ENCODE results near the gene KCNN2.

KCNN2 gene

GRCh38 chr5:114419067-114419388, 57.2 kb downstream of the KCNN2 start:
- no peak for TF ChIP-seq ZNF37A (tag by site-specific recombination; IDR thresholded peaks at IDR 0.05)
- TF ChIP-seq PATZ1 (tag by site-specific recombination; IDR thresholded peaks at IDR 0.05): no peak
- TF ChIP-seq ZNF10 (tag by site-specific recombination; IDR thresholded peaks at IDR 0.05): no peak
- TF ChIP-seq ZNF426 (tag by site-specific recombination; IDR thresholded peaks at IDR 0.05): no peak
- no peak for TF ChIP-seq KLF7 (tag by site-specific recombination; IDR thresholded peaks at IDR 0.05; ENCODE audit: borderline replicate concordance)
- TF ChIP-seq ZNF701 (tag by site-specific recombination; IDR thresholded peaks at IDR 0.05): no peak
- no peak for TF ChIP-seq ZNF670 (tag by site-specific recombination; IDR thresholded peaks at IDR 0.05; ENCODE audit: low read depth)
- TF ChIP-seq ZNF707 (tag by site-specific recombination; IDR thresholded peaks at IDR 0.05): no peak
- TF ChIP-seq ELK4 (IDR thresholded peaks at IDR 0.05; ENCODE audit: borderline replicate concordance, low read depth, low read length): no peak
- TF ChIP-seq ZNF837 (tag by site-specific recombination; IDR thresholded peaks at IDR 0.05): no peak
- TF ChIP-seq ZNF555 (tag by site-specific recombination; conservative IDR thresholded peaks at IDR 0.05): no peak
- no peak for TF ChIP-seq ZNF174 (tag by site-specific recombination; IDR thresholded peaks at IDR 0.05)
- TF ChIP-seq ZBTB6 (tag by site-specific recombination; IDR thresholded peaks at IDR 0.05): no peak
- TF ChIP-seq ZNF513 (tag by site-specific recombination; IDR thresholded peaks at IDR 0.05): no peak
- no peaks in the 10 kb centered on the region for H3K36me3 ChIP-seq (ENCODE audit: control insufficient read depth in 2 of 2, insufficient read depth in 1 of 2, low read length in 2 of 2)
- H3K9me3 ChIP-seq (ENCODE audit: control insufficient read depth, insufficient read depth, low read depth, low read length): no peaks in the 10 kb centered on the region
- ChIA-PET CTCF (no interaction called here), POLR2A (no interaction called here)
- no peaks in the 10 kb centered on the region for H3K4me1 ChIP-seq (ENCODE audit: control insufficient read depth, insufficient read depth, low read length)
- H3K4me3 ChIP-seq (ENCODE audit: low read depth, low read length): no peak overlapping the region
- H3K27ac ChIP-seq (ENCODE audit: extremely low read depth, low read depth, low read length): no peak overlapping the region

GRCh38 chr5:114419959-114420358, 58.1 kb downstream of the KCNN2 start:
- Histone ChIP-seq H3K4me3 (ENCODE audit: low read depth, low read length) (no peak overlapping the region), H3K4me1 (ENCODE audit: control insufficient read depth, insufficient read depth, low read length) (no peaks in the 10 kb centered on the region), H3K27ac (ENCODE audit: extremely low read depth, low read depth, low read length) (no peak overlapping the region), H3K36me3 (ENCODE audit: control insufficient read depth in 2 of 2, insufficient read depth in 1 of 2, low read length in 2 of 2) (no peaks in the 10 kb centered on the region), H3K9me3 (ENCODE audit: control insufficient read depth, insufficient read depth, low read depth, low read length) (no peaks in the 10 kb centered on the region)
- POLR2A ChIA-PET: no interaction called here
- CTCF ChIA-PET: no interaction called here
- TF ChIP-seq ZSCAN23 (tag by site-specific recombination; IDR thresholded peaks at IDR 0.05) (no peak), ZNF2 (tag by site-specific recombination; IDR thresholded peaks at IDR 0.05) (no peak), ZNF707 (tag by site-specific recombination; IDR thresholded peaks at IDR 0.05) (no peak), KLF17 (tag by site-specific recombination; IDR thresholded peaks at IDR 0.05) (no peak), HOXC10 (CRISPR knock-in tag; IDR thresholded peaks at IDR 0.05) (no peak), GLI4 (tag by site-specific recombination; IDR thresholded peaks at IDR 0.05) (no peak), ZNF423 (tag by site-specific recombination; IDR thresholded peaks at IDR 0.05) (no peak), ZNF513 (tag by site-specific recombination; IDR thresholded peaks at IDR 0.05) (no peak), YY1 (tag by site-specific recombination; IDR thresholded peaks at IDR 0.05) (no peak), RBAK (tag by site-specific recombination; IDR thresholded peaks at IDR 0.05) (no peak), ELK4 (IDR thresholded peaks at IDR 0.05; ENCODE audit: borderline replicate concordance, low read depth, low read length) (no peak), ZNF692 (tag by site-specific recombination; IDR thresholded peaks at IDR 0.05) (no peak), ZFHX2 (tag by site-specific recombination; conservative IDR thresholded peaks at IDR 0.05) (no peak), ZEB2 (tag by site-specific recombination; IDR thresholded peaks at IDR 0.05) (no peak), ZBTB1 (tag by site-specific recombination; IDR thresholded peaks at IDR 0.05) (no peak)
